Neuronal stem cell (in vitro differentiated cells): Measurements from ENCODE around the gene ABCC2.

ENCODE experiments used
- DNase-seq: peaks from one replicate; pipeline ENCODE4 v3.0.0-alpha.2; 2013; ENCODE audit warnings: low spot score
- H2AFZ ChIP-seq: one replicate; pipeline ENCODE4 v1.6.1; 2013; ENCODE audit warnings: mild to moderate bottlenecking, low read length, inconsistent platforms
- H2AK5ac ChIP-seq: 2 replicates; pipeline ENCODE4 v1.6.1; 2013; ENCODE audit warnings: low read depth, mild to moderate bottlenecking, inconsistent platforms, low read length, moderate library complexity, mixed read lengths
- H2BK120ac ChIP-seq: 2 replicates; pipeline ENCODE4 v1.6.1; 2013; ENCODE audit warnings: low read depth, mild to moderate bottlenecking, inconsistent platforms, low read length, moderate library complexity, mixed read lengths
- H2BK12ac ChIP-seq: one replicate; pipeline ENCODE4 v1.6.1; 2013; ENCODE audit warnings: low read length, inconsistent platforms
- H2BK15ac ChIP-seq: 2 replicates; pipeline ENCODE4 v1.6.1; 2013; ENCODE audit warnings: mild to moderate bottlenecking, low read length, inconsistent platforms, mixed read lengths
- H2BK5ac ChIP-seq: one replicate; pipeline ENCODE4 v1.6.1; 2013; ENCODE audit warnings: inconsistent platforms, mild to moderate bottlenecking, low read length, moderate library complexity
- H3K14ac ChIP-seq: one replicate; pipeline ENCODE4 v1.6.1; 2013; ENCODE audit warnings: low read length, inconsistent platforms
- H3K18ac ChIP-seq: 2 replicates; pipeline ENCODE4 v1.6.1; 2013; ENCODE audit warnings: low read length, inconsistent platforms
- H3K23ac ChIP-seq: 2 replicates; pipeline ENCODE4 v1.6.1; 2013; ENCODE audit warnings: low read depth, mild to moderate bottlenecking, mixed read lengths, low read length, inconsistent platforms; ENCODE audit not compliant: poor library complexity
- H3K27ac ChIP-seq: replicated peaks from 3 replicates; pipeline ENCODE4 v1.5.1; 2013; ENCODE audit warnings: low read length, inconsistent platforms
- H3K27me3 ChIP-seq, 3 experiments: 2 replicates each; pipeline ENCODE4 v1.6.1; 2013; ENCODE audit warnings: low read length in 3 of 3, mild to moderate bottlenecking in 2 of 3, inconsistent platforms in 1 of 3, low read depth in 1 of 3, mixed read lengths in 1 of 3, moderate library complexity in 1 of 3; ENCODE audit not compliant: control insufficient read depth in 3 of 3, insufficient read depth in 3 of 3
- H3K36me3 ChIP-seq, 2 donors: replicated peaks in 1 of 2; 2 replicates each; pipeline ENCODE4 v1.6.1; 2013; ENCODE audit warnings: low read length in 2 of 2; ENCODE audit not compliant: control insufficient read depth in 2 of 2, insufficient read depth in 2 of 2
- H3K4ac ChIP-seq: 2 replicates; pipeline ENCODE4 v1.6.1; 2013; ENCODE audit warnings: inconsistent platforms, mild to moderate bottlenecking, low read length, moderate library complexity
- H3K4me1 ChIP-seq, 2 donors: 1 replicate in 1 of 2; 2 replicates in 1 of 2; pipeline ENCODE4 v1.6.1; 2013; ENCODE audit warnings: low read length in 2 of 2, low read depth in 1 of 2; ENCODE audit not compliant: control insufficient read depth in 2 of 2, insufficient read depth in 1 of 2
- H3K4me2 ChIP-seq: one replicate; pipeline ENCODE4 v1.6.1; 2013; ENCODE audit warnings: mild to moderate bottlenecking, low read length, inconsistent platforms; ENCODE audit not compliant: insufficient read depth, poor library complexity, severe bottlenecking
- H3K4me3 ChIP-seq, 2 donors: 2 replicates each; pipeline ENCODE4 v1.5.1; 2013; ENCODE audit warnings: low read length in 2 of 2, mild to moderate bottlenecking in 2 of 2, inconsistent platforms in 1 of 2, moderate library complexity in 1 of 2
- H3K79me1 ChIP-seq: one replicate; pipeline ENCODE4 v1.6.1; 2013; ENCODE audit warnings: low read depth, mild to moderate bottlenecking, inconsistent platforms, low read length, moderate library complexity
- H3K9ac ChIP-seq: one replicate; pipeline ENCODE4 v1.6.1; 2013; ENCODE audit warnings: mild to moderate bottlenecking, low read depth, low read length, inconsistent platforms; ENCODE audit not compliant: poor library complexity
- H3K9me3 ChIP-seq, 2 donors: replicated peaks in 1 of 2; 2 replicates each; pipeline versions ENCODE3 to v1.6.1; 2013; ENCODE audit warnings: low read length in 2 of 2, mild to moderate bottlenecking in 2 of 2, inconsistent platforms in 1 of 2, low read depth in 1 of 2, mixed read lengths in 1 of 2, moderate library complexity in 1 of 2; ENCODE audit not compliant: control insufficient read depth in 2 of 2, insufficient read depth in 1 of 2
- H4K8ac ChIP-seq: one replicate; pipeline ENCODE4 v1.6.1; 2013; ENCODE audit warnings: low read depth, mild to moderate bottlenecking, inconsistent platforms, low read length, moderate library complexity
- H4K91ac ChIP-seq: one replicate; pipeline ENCODE4 v1.6.1; 2013; ENCODE audit warnings: low read length, low read depth, mild to moderate bottlenecking, inconsistent platforms; ENCODE audit not compliant: poor library complexity
- WGBS, 2 donors: extraction: QIAGEN DNeasy Blood & Tissue Kit; methylation state at CpG; one replicate each; pipeline ENCODE4 v1.1.7; 2013; ENCODE audit warnings: missing lambda C conversion rate in 2 of 2, mixed read lengths in 1 of 2; ENCODE audit not compliant: insufficient read length in 2 of 2, insufficient replicate concordance in 1 of 2; ENCODE audit errors: extremely low coverage in 2 of 2; 5-methylcytosine and 5-hydroxymethylcytosine counted together

The ABCC2 gene

DNA sequence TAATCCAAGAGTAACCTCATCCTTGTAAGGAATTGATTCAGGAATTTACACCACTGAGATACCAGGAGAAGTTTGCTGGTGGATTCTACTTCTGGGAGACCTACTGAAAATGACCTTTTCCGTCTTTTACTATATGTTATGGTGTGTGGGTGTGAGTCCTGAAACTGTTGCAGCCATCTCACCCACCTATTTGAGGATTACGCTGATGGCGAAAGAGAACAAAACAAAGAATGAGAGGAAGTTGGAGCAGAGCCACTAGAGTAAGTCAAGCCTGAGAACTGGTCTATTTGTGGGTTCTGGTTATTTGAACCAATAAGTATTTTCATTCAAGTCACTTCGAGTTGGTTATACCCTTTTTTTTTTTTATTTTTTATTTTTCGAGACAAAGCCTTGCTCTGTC, 12.7 kb upstream of the ABCC2 start:
- H3K36me3 ChIP-seq: no peaks in the 10 kb centered on the region
- H3K18ac ChIP-seq: no peak overlapping the region
- H3K9me3 ChIP-seq: no peaks in the 10 kb centered on the region
- H2AFZ ChIP-seq: no peak overlapping the region
- H3K4me3 ChIP-seq: no peak overlapping the region
- no peak overlapping the region for H3K9ac ChIP-seq
- H3K27ac ChIP-seq: no peak overlapping the region
- no peak overlapping the region for H2BK12ac ChIP-seq
- H2AK5ac ChIP-seq: no peak overlapping the region
- no peak overlapping the region for H3K4me2 ChIP-seq
- H4K91ac ChIP-seq: no peak overlapping the region
- H3K79me1 ChIP-seq: no peaks in the 10 kb centered on the region
- DNase-seq: no peak
- H3K14ac ChIP-seq: no peak overlapping the region
- no peaks in the 10 kb centered on the region for H3K27me3 ChIP-seq
- H4K8ac ChIP-seq: no peak overlapping the region
- no peaks in the 10 kb centered on the region for H3K4me1 ChIP-seq
- H3K23ac ChIP-seq: no peak overlapping the region
- H3K4ac ChIP-seq: no peak overlapping the region
- no peak overlapping the region for H2BK5ac ChIP-seq
- WGBS, 2 donors: no CpG with 5 or more reads among the region's 5 CpGs
- no peak overlapping the region for H2BK120ac ChIP-seq
- H2BK15ac ChIP-seq: no peak overlapping the region

DNA sequence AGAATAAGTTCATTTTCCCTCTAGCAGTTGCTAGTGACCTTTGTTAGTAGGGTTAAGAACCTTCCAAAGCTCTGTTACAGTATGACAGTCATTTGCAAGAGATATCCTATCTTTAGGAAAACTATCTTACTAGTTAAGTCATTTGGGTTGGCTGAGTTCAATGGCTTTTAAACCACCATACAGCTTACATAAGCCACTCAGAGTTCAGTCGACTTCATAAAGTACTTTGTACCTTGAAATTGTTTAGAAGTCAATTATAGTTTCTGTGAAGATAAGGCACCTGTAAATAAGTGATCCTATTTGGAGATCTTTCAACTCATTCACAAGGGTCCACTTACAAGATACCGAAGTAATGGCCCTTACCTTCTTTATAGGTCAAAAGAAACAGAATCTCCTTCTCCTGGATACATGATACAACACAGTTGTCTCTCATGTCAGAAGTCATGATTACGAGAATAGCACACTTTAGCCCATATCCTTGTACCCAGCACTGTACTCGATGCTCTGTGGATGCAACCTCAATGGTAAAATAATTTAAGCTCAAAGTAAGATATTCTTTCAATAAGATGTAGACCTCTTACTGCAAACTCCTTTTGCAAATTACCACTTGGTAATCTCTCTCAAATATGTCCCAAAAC, 11.9 kb upstream of the ABCC2 start:
- WGBS, 2 donors: no CpG with 5 or more reads among the region's 4 CpGs
- H3K14ac ChIP-seq: no peak overlapping the region

GRCh38 chr10:99775850-99776249, 6.6 kb upstream of the ABCC2 start:
- no peak overlapping the region for H3K4ac ChIP-seq
- H2BK120ac ChIP-seq: no peak overlapping the region
- H3K9me3 ChIP-seq: no peaks in the 10 kb centered on the region
- no peak overlapping the region for H3K18ac ChIP-seq
- no peak overlapping the region for H4K91ac ChIP-seq
- no peak overlapping the region for H4K8ac ChIP-seq
- H2AK5ac ChIP-seq: no peak overlapping the region
- H2AFZ ChIP-seq: no peak overlapping the region
- H3K9ac ChIP-seq: no peak overlapping the region
- H3K36me3 ChIP-seq: no peaks in the 10 kb centered on the region
- no peak overlapping the region for H2BK5ac ChIP-seq
- H2BK12ac ChIP-seq: no peak overlapping the region
- H3K79me1 ChIP-seq: no peaks in the 10 kb centered on the region
- no peak overlapping the region for H3K27ac ChIP-seq
- no peak overlapping the region for H2BK15ac ChIP-seq
- no peak overlapping the region for H3K23ac ChIP-seq
- H3K27me3 ChIP-seq: no peaks in the 10 kb centered on the region
- H3K4me1 ChIP-seq: peaks cover 3 to 4% of the 10 kb centered on the region in 2 donors
- no peak overlapping the region for H3K14ac ChIP-seq
- H3K4me2 ChIP-seq: no peak overlapping the region
- no peak for DNase-seq
- no peak overlapping the region for H3K4me3 ChIP-seq

More for the DNA sequence above, 11.9 kb upstream of the ABCC2 start:
- no peak overlapping the region for H4K8ac ChIP-seq
- H2BK15ac ChIP-seq: no peak overlapping the region
- no peaks in the 10 kb centered on the region for H3K27me3 ChIP-seq
- no peak overlapping the region for H4K91ac ChIP-seq
- no peak overlapping the region for H3K23ac ChIP-seq
- no peaks in the 10 kb centered on the region for H3K36me3 ChIP-seq
- H3K9ac ChIP-seq: no peak overlapping the region
- no peaks in the 10 kb centered on the region for H3K4me1 ChIP-seq
- H3K4ac ChIP-seq: no peak overlapping the region
- H2AK5ac ChIP-seq: no peak overlapping the region
- no peak overlapping the region for H2BK12ac ChIP-seq
- no peaks in the 10 kb centered on the region for H3K9me3 ChIP-seq
- no peak overlapping the region for H3K18ac ChIP-seq
- no peak overlapping the region for H3K4me3 ChIP-seq
- H2BK5ac ChIP-seq: no peak overlapping the region
- no peak overlapping the region for H2BK120ac ChIP-seq
- H2AFZ ChIP-seq: no peak overlapping the region
- no peaks in the 10 kb centered on the region for H3K79me1 ChIP-seq
- no peak overlapping the region for H3K27ac ChIP-seq
- H3K4me2 ChIP-seq: no peak overlapping the region
- DNase-seq: no peak

DNA sequence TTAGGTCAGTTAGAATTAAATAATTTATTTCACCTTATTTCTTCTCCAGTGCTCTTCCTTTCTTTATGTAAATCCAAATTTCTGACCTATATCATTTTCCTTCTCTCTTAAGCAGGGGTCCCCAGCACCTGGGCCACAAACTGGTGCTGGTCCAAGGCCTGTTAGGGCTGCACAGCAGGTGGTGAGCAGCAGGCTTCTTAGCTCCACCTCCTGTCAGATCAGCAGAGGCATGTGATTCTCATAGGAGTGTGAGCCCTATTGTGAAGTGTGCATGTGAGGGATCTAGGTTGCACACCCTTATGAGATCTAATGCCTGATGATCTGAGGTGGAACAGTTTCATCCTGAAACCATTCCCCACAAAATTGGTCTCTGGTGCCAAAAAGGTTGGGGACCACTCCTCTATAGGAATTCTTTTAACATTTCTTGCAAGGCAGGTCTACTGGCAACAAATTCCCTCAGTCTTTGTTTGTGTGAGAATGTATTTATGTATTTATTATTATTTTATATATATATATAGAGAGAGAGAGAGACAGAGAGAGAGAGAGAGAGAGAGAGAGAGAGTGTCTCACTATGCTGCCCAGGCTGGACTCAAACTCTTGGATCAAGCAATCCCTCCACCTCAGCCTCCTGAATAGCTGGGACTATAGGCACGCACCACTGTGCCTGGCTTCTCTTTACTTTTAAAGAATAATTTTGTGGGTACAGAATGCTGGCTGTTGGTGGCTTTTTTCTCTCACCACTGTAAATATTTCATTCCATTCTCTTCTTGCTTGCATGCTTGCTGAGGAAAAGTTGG, 4.3 kb upstream of the ABCC2 start:
- H4K8ac ChIP-seq: no peak overlapping the region
- H3K79me1 ChIP-seq: no peaks in the 10 kb centered on the region
- no peaks in the 10 kb centered on the region for H3K27me3 ChIP-seq
- no CpG with 5 or more reads among the region's 1 CpG for WGBS, 2 donors
- no peak overlapping the region for H2BK12ac ChIP-seq
- H2BK15ac ChIP-seq: no peak overlapping the region
- no peak overlapping the region for H3K4me2 ChIP-seq
- no peak overlapping the region for H3K4ac ChIP-seq
- no peak overlapping the region for H2BK5ac ChIP-seq
- no peaks in the 10 kb centered on the region for H3K9me3 ChIP-seq
- H3K4me3 ChIP-seq: no peak overlapping the region
- H3K27ac ChIP-seq: no peak overlapping the region
- H2AFZ ChIP-seq: peak overlapping the region; percentile 80
- H3K36me3 ChIP-seq: no peaks in the 10 kb centered on the region
- no peak for DNase-seq
- no peak overlapping the region for H3K9ac ChIP-seq
- H4K91ac ChIP-seq: no peak overlapping the region
- H3K18ac ChIP-seq: no peak overlapping the region
- H2BK120ac ChIP-seq: no peak overlapping the region
- H2AK5ac ChIP-seq: no peak overlapping the region
- no peak overlapping the region for H3K23ac ChIP-seq
- no peak overlapping the region for H3K14ac ChIP-seq
- peaks cover 3 to 4% of the 10 kb centered on the region in 2 donors for H3K4me1 ChIP-seq
